GM12801 (cell line): Measurements from ENCODE around the gene TLR10.

Experiments used
- TF ChIP-seq, protein P1 (sequence below): IDR thresholded peaks from one replicate; pipeline ENCODE4 v1.5.1; 2011; ENCODE audit warnings: control low read depth; ENCODE audit not compliant: insufficient read length; ENCODE audit errors: extremely low read depth

TLR10 gene

DNA sequence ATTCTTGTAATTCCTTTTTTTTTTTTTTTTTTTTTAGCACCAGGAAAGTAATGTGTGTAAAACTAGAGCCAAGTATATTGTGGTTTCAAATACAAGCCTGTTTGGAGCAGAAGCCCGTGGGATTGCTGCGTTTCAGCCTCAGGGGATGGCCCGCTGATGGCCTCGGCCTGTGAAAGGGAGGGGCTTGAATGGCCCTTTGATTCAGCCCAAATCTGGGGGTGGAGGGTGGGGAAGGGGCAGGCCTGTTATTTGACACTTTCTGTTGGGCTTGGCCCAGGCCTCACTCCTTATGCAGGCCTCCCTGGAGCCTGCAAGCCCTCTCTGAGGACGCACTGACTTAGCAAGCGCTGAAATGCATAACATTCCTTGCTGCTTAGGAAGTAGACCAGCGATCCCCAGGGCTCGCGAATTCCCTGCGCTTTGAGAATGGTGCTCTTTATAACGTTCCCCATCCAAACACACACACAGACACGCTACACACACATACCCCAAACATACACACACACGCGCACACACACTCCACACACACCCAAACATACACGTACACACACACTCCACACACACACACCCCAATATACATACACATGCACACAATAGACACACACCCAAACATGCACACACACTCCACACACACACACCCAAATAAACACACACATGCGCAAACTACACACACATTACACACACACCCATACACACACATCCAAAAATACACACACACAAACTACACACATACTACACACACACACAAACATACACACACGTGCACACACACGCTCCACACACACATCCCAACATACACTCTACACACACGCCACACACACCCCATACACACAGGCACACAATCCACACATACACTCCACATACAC is 29.6 kb downstream of the TLR10 start:
- TF ChIP-seq, protein P1, sequence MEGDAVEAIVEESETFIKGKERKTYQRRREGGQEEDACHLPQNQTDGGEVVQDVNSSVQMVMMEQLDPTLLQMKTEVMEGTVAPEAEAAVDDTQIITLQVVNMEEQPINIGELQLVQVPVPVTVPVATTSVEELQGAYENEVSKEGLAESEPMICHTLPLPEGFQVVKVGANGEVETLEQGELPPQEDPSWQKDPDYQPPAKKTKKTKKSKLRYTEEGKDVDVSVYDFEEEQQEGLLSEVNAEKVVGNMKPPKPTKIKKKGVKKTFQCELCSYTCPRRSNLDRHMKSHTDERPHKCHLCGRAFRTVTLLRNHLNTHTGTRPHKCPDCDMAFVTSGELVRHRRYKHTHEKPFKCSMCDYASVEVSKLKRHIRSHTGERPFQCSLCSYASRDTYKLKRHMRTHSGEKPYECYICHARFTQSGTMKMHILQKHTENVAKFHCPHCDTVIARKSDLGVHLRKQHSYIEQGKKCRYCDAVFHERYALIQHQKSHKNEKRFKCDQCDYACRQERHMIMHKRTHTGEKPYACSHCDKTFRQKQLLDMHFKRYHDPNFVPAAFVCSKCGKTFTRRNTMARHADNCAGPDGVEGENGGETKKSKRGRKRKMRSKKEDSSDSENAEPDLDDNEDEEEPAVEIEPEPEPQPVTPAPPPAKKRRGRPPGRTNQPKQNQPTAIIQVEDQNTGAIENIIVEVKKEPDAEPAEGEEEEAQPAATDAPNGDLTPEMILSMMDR: no peak

DNA sequence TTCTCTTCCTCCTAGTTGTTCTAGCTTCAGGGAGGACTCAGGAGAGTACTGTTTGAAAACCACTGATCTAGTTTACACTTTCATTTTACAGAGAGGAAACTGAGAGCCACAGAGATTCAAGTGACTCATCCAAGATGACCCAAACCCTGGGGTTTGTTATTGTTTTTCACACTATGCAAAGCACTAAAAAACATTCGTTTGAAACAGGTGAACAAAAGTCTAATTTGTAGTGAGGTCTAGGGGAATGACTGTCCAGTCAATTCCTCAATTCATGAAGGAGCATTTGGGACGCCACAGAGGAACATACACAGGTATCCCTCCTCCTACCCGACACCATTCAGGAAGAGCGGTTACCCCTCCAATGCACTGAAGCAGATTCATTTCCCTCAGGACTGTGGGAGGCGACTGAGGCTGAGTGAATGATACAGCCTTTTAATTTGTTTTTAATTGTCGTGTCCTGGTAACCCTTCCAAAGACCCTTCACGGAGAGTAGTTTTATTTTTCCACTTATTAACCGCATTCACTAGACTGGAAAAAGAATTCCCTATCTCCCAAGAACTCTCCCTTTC is 30.3 kb downstream of the TLR10 start:
- TF ChIP-seq, protein P1: no peak

DNA sequence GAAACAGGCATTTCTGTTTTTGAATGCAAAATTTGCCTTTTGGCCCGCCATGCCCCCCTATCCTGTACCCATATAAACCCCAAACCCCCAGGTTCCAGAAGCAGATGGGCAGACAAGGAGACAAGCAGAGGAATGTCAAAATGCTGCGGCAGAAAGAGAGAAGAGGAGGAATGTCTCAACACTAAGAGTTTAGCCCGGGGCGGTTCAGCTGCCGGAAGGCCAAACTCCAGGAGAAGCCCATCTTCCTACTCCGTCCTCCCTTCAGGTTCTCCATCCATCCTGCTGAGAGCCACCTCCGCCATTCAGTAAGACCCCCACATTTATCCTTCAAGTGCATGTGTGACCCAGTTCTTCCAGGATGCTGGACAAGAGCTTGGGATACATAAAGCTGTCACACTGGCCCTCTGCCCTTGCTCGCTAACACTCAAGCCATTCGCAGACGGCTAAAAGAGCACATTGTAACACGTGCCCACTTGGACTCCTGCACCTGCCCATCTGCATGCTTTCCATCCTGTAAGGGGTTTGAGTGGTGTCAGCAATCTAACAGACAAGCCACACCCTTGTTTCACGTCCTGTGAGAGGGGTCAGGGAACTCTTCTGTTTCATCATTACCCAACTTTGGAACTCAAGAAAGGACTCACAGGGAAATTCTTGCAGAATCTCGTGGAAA is 31.3 kb downstream of the TLR10 start:
- TF ChIP-seq, protein P1: no peak

DNA sequence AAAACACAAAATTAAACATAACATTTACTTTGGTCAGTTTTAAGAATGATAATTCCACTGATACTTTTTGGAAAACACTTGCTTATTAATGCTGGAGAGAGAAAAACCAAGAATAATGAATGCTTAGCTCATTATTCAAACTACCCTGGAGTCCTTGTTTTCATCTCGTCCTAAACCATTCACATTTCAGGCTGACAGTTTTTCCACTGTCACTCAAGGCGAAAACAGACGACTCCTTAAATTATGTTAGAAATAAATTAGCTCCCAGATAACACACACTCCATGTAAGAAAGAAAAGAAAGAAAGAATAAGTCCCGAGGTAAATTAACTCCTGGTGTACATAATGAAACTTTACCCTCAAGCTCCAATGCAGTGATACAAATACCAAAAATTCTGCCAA is 33.5 kb downstream of the TLR10 start:
- TF ChIP-seq, protein P1: no peak

GRCh38 chr4:38747629-38748028 is 35.2 kb downstream of the TLR10 start:
- TF ChIP-seq, protein P1: no peak

- TF ChIP-seq, protein P1: no peak
These were observed 36.9 kb downstream of the TLR10 start for GRCh38 chr4:38745881-38746280.

- TF ChIP-seq, protein P1: no peak
These were observed 38.9 kb downstream of the TLR10 start for GRCh38 chr4:38743866-38744265.
